H1 (cell line): ENCODE measurements around the gene CUL4A. TPM values are rescaled to one million over a fixed set of nuclear protein-coding genes. Genes with fewer than 3 reads are reported as not detected.

Experiments used
- ATF3 ChIP-seq: IDR thresholded peaks from 2 replicates; pipeline ENCODE4 v1.6.1; 2011; ENCODE audit warnings: low read depth, mild to moderate bottlenecking, low read length; ENCODE audit not compliant: insufficient read depth
- CTCF ChIP-seq, 3 experiments: IDR thresholded peaks; 1 replicate in 2 of 3; 2 replicates in 1 of 3; pipeline versions ENCODE4 v1.5.1 to v1.6.1; 2011; ENCODE audit warnings: low read length in 3 of 3, mild to moderate bottlenecking in 3 of 3, inconsistent platforms in 2 of 3, low read depth in 1 of 3, moderate library complexity in 1 of 3; ENCODE audit not compliant: insufficient read depth in 1 of 3; ENCODE audit errors: control extremely low read depth in 1 of 3
- EZH2 ChIP-seq: fragments of 200-600 bp; sonication (generic); IDR thresholded peaks from 2 replicates; pipeline ENCODE4 v1.7.1; 2012; ENCODE audit warnings: low read depth, mild to moderate bottlenecking, moderate library complexity, low read length, inconsistent platforms; ENCODE audit not compliant: severe bottlenecking
- FOSL1 ChIP-seq: IDR thresholded peaks from 2 replicates; pipeline ENCODE4 v1.6.1; 2011; ENCODE audit warnings: mild to moderate bottlenecking, low read depth, low read length, moderate library complexity; ENCODE audit not compliant: insufficient read depth
- JUND ChIP-seq: IDR thresholded peaks from 2 replicates; pipeline ENCODE4 v1.6.1; 2011; ENCODE audit warnings: mild to moderate bottlenecking, improper control_type of control experiment, low read length
- KDM1A ChIP-seq: fragments of 200-600, 300-600 bp; sonication (generic); IDR thresholded peaks from 2 replicates; pipeline ENCODE4 v1.7.1; 2016; ENCODE audit warnings: mild to moderate bottlenecking, low read length, borderline replicate concordance
- KDM4A ChIP-seq: IDR thresholded peaks from one replicate; pipeline ENCODE4 v1.7.1; 2012; ENCODE audit warnings: low read depth, mild to moderate bottlenecking, moderate library complexity, low read length, inconsistent platforms; ENCODE audit not compliant: severe bottlenecking
- POLR2AphosphoS5 ChIP-seq: IDR thresholded peaks from 2 replicates; pipeline ENCODE4 v1.6.1; 2011; ENCODE audit warnings: low read depth, low read length
- RAD21 ChIP-seq, 2 experiments: IDR thresholded peaks in 1 of 2; conservative IDR thresholded peaks in 1 of 2; 2 replicates each; pipeline ENCODE4 v1.6.1; 2011; ENCODE audit warnings: low read depth in 2 of 2, low read length in 2 of 2, improper control_type of control experiment in 1 of 2, inconsistent platforms in 1 of 2, mild to moderate bottlenecking in 1 of 2, moderate library complexity in 1 of 2
- RBBP5 ChIP-seq: IDR thresholded peaks from 2 replicates; pipeline ENCODE4 v1.7.1; 2012; ENCODE audit warnings: low read depth, mild to moderate bottlenecking, inconsistent platforms, low read length, moderate library complexity, borderline replicate concordance
- SRF ChIP-seq: IDR thresholded peaks from 2 replicates; pipeline ENCODE4 v1.6.1; 2011; ENCODE audit warnings: mild to moderate bottlenecking, low read depth, low read length, moderate library complexity
- TAF7 ChIP-seq: optimal IDR thresholded peaks from 2 replicates; pipeline ENCODE3; 2011; ENCODE audit warnings: low read depth, mild to moderate bottlenecking, inconsistent platforms, low read length, moderate library complexity, borderline replicate concordance
- TCF12 ChIP-seq: IDR thresholded peaks from 2 replicates; pipeline ENCODE4 v1.6.1; 2011; ENCODE audit warnings: low read depth, mild to moderate bottlenecking, low read length
- polyA plus RNA-seq, 7 experiments: library from polyadenylated mRNA; depleted of rRNA in 3 of 7; stranded (reverse) in 5 of 7; unstranded in 2 of 7; fragments of >200 nt in 5 of 7; fragments of 200-250 nt in 2 of 7; gene quantifications; 1 replicate in 5 of 7; 2 replicates in 1 of 7; 4 replicates in 1 of 7; pipeline versions ENCODE4 v1.2.1 to v1.2.3, GENCODE V29; 2011 to 2013; ENCODE audit warnings: missing spikeins in 2 of 7, mixed read lengths in 2 of 7
- total RNA-seq: library from RNA; stranded (reverse); fragmentation: NEBNext Ultra II Directional; extraction: Animal tissue kit (Norgen Biotek cat#: 25700); gene quantifications from 2 replicates; pipeline ENCODE4 v1.2.1, GENCODE V29; 2021

The CUL4A gene
- total and polyA plus RNA-seq, 2 of the 8 experiments (the other 6 are each of a cell fraction or from before 2014, with no cell fraction given), result 54.7 to 101 TPM

GRCh38 chr13:113178070-113178895 is 31.1 kb upstream of the CUL4A start (continued):
- TF ChIP-seq CTCF (IDR thresholded peaks at IDR 0.05; ENCODE audit: control extremely low read depth in 1 of 3, insufficient read depth in 1 of 3, low read depth in 1 of 3, low read length in 3 of 3), result no peak
- TF ChIP-seq TAF7, result no peak
- no peak for TF ChIP-seq SRF
- no peak for TF ChIP-seq KDM4A
- TF ChIP-seq RBBP5, result no peak
- no peak for TF ChIP-seq EZH2
- no peak for TF ChIP-seq TCF12
- TF ChIP-seq RAD21 (IDR thresholded peaks at IDR 0.05 in 1 of 2, conservative IDR thresholded peaks at IDR 0.05 in 1 of 2; ENCODE audit: low read depth in 2 of 2, low read length in 2 of 2), result no peak
- TF ChIP-seq FOSL1, result no peak
- no peak for TF ChIP-seq ATF3
- no peak for TF ChIP-seq POLR2AphosphoS5
- TF ChIP-seq KDM1A, result no peak
- no peak for TF ChIP-seq JUND
